ENCODE data around the gene RAB40C.

- TF ChIP-seq, protein P1, sequence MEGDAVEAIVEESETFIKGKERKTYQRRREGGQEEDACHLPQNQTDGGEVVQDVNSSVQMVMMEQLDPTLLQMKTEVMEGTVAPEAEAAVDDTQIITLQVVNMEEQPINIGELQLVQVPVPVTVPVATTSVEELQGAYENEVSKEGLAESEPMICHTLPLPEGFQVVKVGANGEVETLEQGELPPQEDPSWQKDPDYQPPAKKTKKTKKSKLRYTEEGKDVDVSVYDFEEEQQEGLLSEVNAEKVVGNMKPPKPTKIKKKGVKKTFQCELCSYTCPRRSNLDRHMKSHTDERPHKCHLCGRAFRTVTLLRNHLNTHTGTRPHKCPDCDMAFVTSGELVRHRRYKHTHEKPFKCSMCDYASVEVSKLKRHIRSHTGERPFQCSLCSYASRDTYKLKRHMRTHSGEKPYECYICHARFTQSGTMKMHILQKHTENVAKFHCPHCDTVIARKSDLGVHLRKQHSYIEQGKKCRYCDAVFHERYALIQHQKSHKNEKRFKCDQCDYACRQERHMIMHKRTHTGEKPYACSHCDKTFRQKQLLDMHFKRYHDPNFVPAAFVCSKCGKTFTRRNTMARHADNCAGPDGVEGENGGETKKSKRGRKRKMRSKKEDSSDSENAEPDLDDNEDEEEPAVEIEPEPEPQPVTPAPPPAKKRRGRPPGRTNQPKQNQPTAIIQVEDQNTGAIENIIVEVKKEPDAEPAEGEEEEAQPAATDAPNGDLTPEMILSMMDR (IDR thresholded peaks at IDR 0.05; ENCODE audit: borderline replicate concordance, extremely low read depth, low read length, poor library complexity, severe bottlenecking): no peak
- no peak for TF ChIP-seq EZH2 (IDR thresholded peaks at IDR 0.05; ENCODE audit: borderline replicate concordance, low read depth, low read length, severe bottlenecking)
Observed at GRCh38 chr16:586645-587590, 2.9 kb upstream of the RAB40C start.

Measured in DND-41 (cell line).